SK-N-SH treated with all-trans-retinoic acid at 6 μM for 48 hours (cell line): Measurements from ENCODE around the gene DCC.

Source experiments
- ATAC-seq: fragments of 200-7000 bp; cut with Tn5 transposase; 3 replicates; pipeline ENCODE4 v1.9.1; 2020; ENCODE audit warnings: mild to moderate bottlenecking, moderate library complexity
- ARNTL ChIP-seq: fragments of 450-650 bp; formaldehyde crosslinking; IDR thresholded peaks from 2 replicates; pipeline ENCODE4 v1.5.0; 2020; ENCODE audit warnings: low read depth, mild to moderate bottlenecking, moderate library complexity, borderline replicate concordance
- BACH2 ChIP-seq: fragments of 250-450 bp; sonication (Bioruptor Pico); IDR thresholded peaks from 2 replicates; pipeline ENCODE4 v1.9.0; 2021; ENCODE audit warnings: mild to moderate bottlenecking, borderline replicate concordance
- CREB5 ChIP-seq: fragments of 250-450 bp; sonication (Bioruptor Pico); IDR thresholded peaks from 2 replicates; pipeline ENCODE4 v1.5.1; 2020; ENCODE audit warnings: low read depth, mild to moderate bottlenecking, moderate library complexity
- CSDC2 ChIP-seq: fragments of 250-450 bp; sonication (Bioruptor Pico); IDR thresholded peaks from 2 replicates; pipeline ENCODE4 v1.5.0; 2020; ENCODE audit warnings: mild to moderate bottlenecking, moderate library complexity
- CSRNP3 ChIP-seq: fragments of 250-450 bp; sonication (Bioruptor Pico); IDR thresholded peaks from 2 replicates; pipeline ENCODE4 v1.5.1; 2021; ENCODE audit warnings: mild to moderate bottlenecking, moderate library complexity
- GLIS3 ChIP-seq: fragments of 250-450 bp; sonication (Bioruptor Pico); IDR thresholded peaks from 2 replicates; pipeline ENCODE4 v1.5.0; 2020; ENCODE audit warnings: mild to moderate bottlenecking, moderate library complexity
- ISL1 ChIP-seq: fragments of 250-450 bp; sonication (Bioruptor Pico); IDR thresholded peaks from 2 replicates; pipeline ENCODE4 v2.1.2; 2022; ENCODE audit warnings: mild to moderate bottlenecking, moderate library complexity
- OSR1 ChIP-seq: fragments of 250-450 bp; sonication (Bioruptor Pico); IDR thresholded peaks from 2 replicates; pipeline ENCODE4 v1.8.0; 2022; ENCODE audit warnings: moderate library complexity, mild to moderate bottlenecking, inconsistent platforms
- POU6F1 ChIP-seq: fragments of 250-450 bp; sonication (Bioruptor Pico); IDR thresholded peaks from 2 replicates; pipeline ENCODE4 v1.8.0; 2021; ENCODE audit warnings: low read depth, mild to moderate bottlenecking, moderate library complexity, borderline replicate concordance
- PPARA ChIP-seq: fragments of 250-450 bp; sonication (Bioruptor Pico); IDR thresholded peaks from 2 replicates; pipeline ENCODE4 v1.5.0; 2020; ENCODE audit warnings: mild to moderate bottlenecking, borderline replicate concordance
- RARB ChIP-seq: fragments of 250-450 bp; sonication (Bioruptor Pico); IDR thresholded peaks from 2 replicates; pipeline ENCODE4 v1.8.0; 2021; ENCODE audit warnings: mild to moderate bottlenecking, moderate library complexity
- SNAI2 ChIP-seq: fragments of 250-450 bp; sonication (Bioruptor Pico); IDR thresholded peaks from 2 replicates; pipeline ENCODE4 v1.5.0; 2020; ENCODE audit warnings: mild to moderate bottlenecking, moderate library complexity
- TCF4 ChIP-seq: fragments of 250-450 bp; sonication (Bioruptor Pico); IDR thresholded peaks from 2 replicates; pipeline ENCODE4 v1.8.0; 2021; ENCODE audit warnings: mild to moderate bottlenecking, moderate library complexity, borderline replicate concordance
- TOX ChIP-seq: fragments of 250-450 bp; sonication (Bioruptor Pico); IDR thresholded peaks from 2 replicates; pipeline ENCODE4 v1.8.0; 2021; ENCODE audit warnings: mild to moderate bottlenecking, moderate library complexity, borderline replicate concordance
- TSHZ2 ChIP-seq: fragments of 250-450 bp; sonication (Bioruptor Pico); IDR thresholded peaks from 2 replicates; pipeline ENCODE4 v1.5.0; 2020; ENCODE audit warnings: mild to moderate bottlenecking, moderate library complexity
- ZC3H10 ChIP-seq: fragments of 250-450 bp; sonication (Bioruptor Pico); IDR thresholded peaks from 2 replicates; pipeline ENCODE4 v1.5.1; 2021; ENCODE audit warnings: mild to moderate bottlenecking, moderate library complexity
- ZFP3 ChIP-seq: fragments of 250-450 bp; sonication (Bioruptor Pico); IDR thresholded peaks from 2 replicates; pipeline ENCODE4 v1.5.0; 2020; ENCODE audit warnings: mild to moderate bottlenecking, moderate library complexity
- ZFP30 ChIP-seq: fragments of 450-650 bp; formaldehyde crosslinking; IDR thresholded peaks from 2 replicates; pipeline ENCODE4 v1.5.0; 2022; ENCODE audit warnings: mild to moderate bottlenecking, moderate library complexity
- ZNF565 ChIP-seq: fragments of 450-650 bp; formaldehyde crosslinking; conservative IDR thresholded peaks from 2 replicates; pipeline ENCODE4 v1.5.0; 2020; ENCODE audit warnings: low read depth, mild to moderate bottlenecking, moderate library complexity
- ZNF70 ChIP-seq: fragments of 450-650 bp; formaldehyde crosslinking; IDR thresholded peaks from 2 replicates; pipeline ENCODE4 v1.5.0; 2020; ENCODE audit warnings: mild to moderate bottlenecking, moderate library complexity
- ZNF8 ChIP-seq: fragments of 450-650 bp; formaldehyde crosslinking; IDR thresholded peaks from 2 replicates; pipeline ENCODE4 v1.5.0; 2020; ENCODE audit warnings: mild to moderate bottlenecking, moderate library complexity

DCC gene

GRCh38 chr18:53148123-53148522 lies 808.1 kb downstream of the DCC start:
- TF ChIP-seq GLIS3 (CRISPR knock-in tag): no peak
- no peak for TF ChIP-seq ZNF565 (CRISPR knock-in tag)
- TF ChIP-seq SNAI2 (CRISPR knock-in tag): no peak
- no peak for TF ChIP-seq TCF4 (CRISPR knock-in tag)
- no peak for TF ChIP-seq ARNTL (CRISPR knock-in tag)
- TF ChIP-seq PPARA (CRISPR knock-in tag): no peak
- TF ChIP-seq ISL1 (CRISPR knock-in tag): no peak
- TF ChIP-seq ZFP30: no peak
- no peak for TF ChIP-seq CREB5 (CRISPR knock-in tag)
- TF ChIP-seq CSDC2 (CRISPR knock-in tag): no peak
- no peak for TF ChIP-seq TOX (CRISPR knock-in tag)
- TF ChIP-seq RARB: no peak
- no peak for TF ChIP-seq POU6F1 (CRISPR knock-in tag)
- ATAC-seq: no peak

- TF ChIP-seq ISL1 (CRISPR knock-in tag): no peak
- TF ChIP-seq RARB: no peak
- no peak for TF ChIP-seq CSRNP3 (CRISPR knock-in tag)
- no peak for TF ChIP-seq GLIS3 (CRISPR knock-in tag)
- no peak for TF ChIP-seq TOX (CRISPR knock-in tag)
- TF ChIP-seq TSHZ2 (CRISPR knock-in tag): no peak
- TF ChIP-seq BACH2 (CRISPR knock-in tag): no peak
- no peak for TF ChIP-seq ZNF70
- no peak for TF ChIP-seq ZNF565 (CRISPR knock-in tag)
- no peak for TF ChIP-seq CSDC2 (CRISPR knock-in tag)
- TF ChIP-seq TCF4 (CRISPR knock-in tag): no peak
- no peak for TF ChIP-seq POU6F1 (CRISPR knock-in tag)
- no peak for TF ChIP-seq ZFP3
- TF ChIP-seq ARNTL (CRISPR knock-in tag): no peak
- no peak for TF ChIP-seq PPARA (CRISPR knock-in tag)
- no peak for TF ChIP-seq OSR1
- no peak for TF ChIP-seq ZNF8
- TF ChIP-seq SNAI2 (CRISPR knock-in tag): no peak
- no peak for TF ChIP-seq ZC3H10 (CRISPR knock-in tag)
- TF ChIP-seq CREB5 (CRISPR knock-in tag): no peak
These were observed 812.5 kb downstream of the DCC start for GRCh38 chr18:53152476-53152875.

More at GRCh38 chr18:53152476-53152875, 812.5 kb downstream of the DCC start:
- ATAC-seq: no peak
